GM23338 (cell line): ENCODE data around the gene IWS1.

ENCODE experiments used
- CREB1 ChIP-seq: fragments of 250-450 bp; sonication (Bioruptor Pico); IDR thresholded peaks from 2 replicates; pipeline ENCODE4 v1.5.0; 2020; ENCODE audit warnings: low read depth, mild to moderate bottlenecking, moderate library complexity
- EZH2 ChIP-seq: fragments of 200-600 bp; sonication (generic); IDR thresholded peaks from one replicate; pipeline ENCODE4 v1.8.0; 2017; ENCODE audit warnings: antibody characterized with exemption, mild to moderate bottlenecking, low read depth; ENCODE audit not compliant: unreplicated experiment
- EZH2phosphoT487 ChIP-seq: fragments of 200-600 bp; sonication (generic); IDR thresholded peaks from one replicate; pipeline ENCODE4 v1.8.1; 2018; ENCODE audit warnings: antibody characterized with exemption; ENCODE audit not compliant: unreplicated experiment
- JUNB ChIP-seq: IDR thresholded peaks from one replicate; pipeline ENCODE4 v1.6.1; 2016; ENCODE audit warnings: antibody characterized with exemption; ENCODE audit not compliant: unreplicated experiment
- POLR2AphosphoS5 ChIP-seq: IDR thresholded peaks from 2 replicates; pipeline ENCODE4 v1.6.1; 2016; ENCODE audit warnings: antibody characterized with exemption, low read depth
- STAT1 ChIP-seq: IDR thresholded peaks from one replicate; pipeline ENCODE4 v1.6.1; 2016; ENCODE audit warnings: antibody characterized with exemption; ENCODE audit not compliant: unreplicated experiment
- ZNF114 ChIP-seq: fragments of 250-450 bp; sonication (Bioruptor Pico); IDR thresholded peaks from 2 replicates; pipeline ENCODE4 v1.5.0; 2020; ENCODE audit warnings: mild to moderate bottlenecking, moderate library complexity
- ZNF331 ChIP-seq: fragments of 250-450 bp; sonication (Bioruptor Pico); IDR thresholded peaks from 2 replicates; pipeline ENCODE4 v1.5.0; 2020; ENCODE audit warnings: low read depth, mild to moderate bottlenecking, moderate library complexity
- TF ChIP-seq, protein P1 (sequence below), 2 experiments: fragments of 200-600 bp in 1 of 2; sonication (generic) in 1 of 2; conservative IDR thresholded peaks; 2 replicates each; pipeline versions ENCODE4 v1.5.1 to v1.6.1; 2016 to 2017; ENCODE audit warnings: antibody characterized with exemption in 2 of 2, low read depth in 2 of 2, mild to moderate bottlenecking in 2 of 2, moderate library complexity in 1 of 2
- TF ChIP-seq, protein P2 (sequence below): IDR thresholded peaks from 2 replicates; pipeline ENCODE4 v1.6.1; 2016; ENCODE audit warnings: antibody characterized with exemption
- TF ChIP-seq, protein P3 (sequence below): IDR thresholded peaks from one replicate; pipeline ENCODE4 v1.6.1; 2018; ENCODE audit warnings: antibody characterized with exemption; ENCODE audit not compliant: unreplicated experiment

DNA sequence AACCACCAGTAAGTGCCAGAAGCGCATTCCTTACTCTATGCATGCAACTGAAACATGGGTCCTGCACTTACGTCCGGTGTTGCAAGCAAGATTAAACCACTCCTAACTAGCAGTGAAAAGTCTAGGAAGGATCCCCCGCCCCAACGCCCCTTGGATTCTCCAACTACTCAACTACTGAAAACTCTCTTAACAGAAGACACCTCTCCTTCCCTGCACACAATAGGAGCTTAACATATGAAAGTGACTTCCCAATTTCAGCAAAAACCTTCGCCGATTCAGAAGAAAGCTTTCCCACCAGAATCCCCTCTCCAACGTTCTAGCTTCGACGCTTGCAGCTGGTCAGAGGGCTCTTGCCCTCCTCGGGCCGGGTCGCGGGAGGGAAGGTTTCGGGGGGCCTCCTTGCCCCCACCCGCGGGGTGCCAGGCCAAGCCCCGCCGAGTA lies 578 bp downstream of the IWS1 start:
- no peak for TF ChIP-seq EZH2
- TF ChIP-seq, protein P1, sequence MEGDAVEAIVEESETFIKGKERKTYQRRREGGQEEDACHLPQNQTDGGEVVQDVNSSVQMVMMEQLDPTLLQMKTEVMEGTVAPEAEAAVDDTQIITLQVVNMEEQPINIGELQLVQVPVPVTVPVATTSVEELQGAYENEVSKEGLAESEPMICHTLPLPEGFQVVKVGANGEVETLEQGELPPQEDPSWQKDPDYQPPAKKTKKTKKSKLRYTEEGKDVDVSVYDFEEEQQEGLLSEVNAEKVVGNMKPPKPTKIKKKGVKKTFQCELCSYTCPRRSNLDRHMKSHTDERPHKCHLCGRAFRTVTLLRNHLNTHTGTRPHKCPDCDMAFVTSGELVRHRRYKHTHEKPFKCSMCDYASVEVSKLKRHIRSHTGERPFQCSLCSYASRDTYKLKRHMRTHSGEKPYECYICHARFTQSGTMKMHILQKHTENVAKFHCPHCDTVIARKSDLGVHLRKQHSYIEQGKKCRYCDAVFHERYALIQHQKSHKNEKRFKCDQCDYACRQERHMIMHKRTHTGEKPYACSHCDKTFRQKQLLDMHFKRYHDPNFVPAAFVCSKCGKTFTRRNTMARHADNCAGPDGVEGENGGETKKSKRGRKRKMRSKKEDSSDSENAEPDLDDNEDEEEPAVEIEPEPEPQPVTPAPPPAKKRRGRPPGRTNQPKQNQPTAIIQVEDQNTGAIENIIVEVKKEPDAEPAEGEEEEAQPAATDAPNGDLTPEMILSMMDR (conservative IDR thresholded peaks at IDR 0.05; ENCODE audit: low read depth in 2 of 2), result no peak
- TF ChIP-seq POLR2AphosphoS5, result no peak; the same call in 1 of the 2 replicates
- no peak for TF ChIP-seq CREB1 (CRISPR knock-in tag)
- no peak for TF ChIP-seq EZH2phosphoT487
- TF ChIP-seq, protein P2, sequence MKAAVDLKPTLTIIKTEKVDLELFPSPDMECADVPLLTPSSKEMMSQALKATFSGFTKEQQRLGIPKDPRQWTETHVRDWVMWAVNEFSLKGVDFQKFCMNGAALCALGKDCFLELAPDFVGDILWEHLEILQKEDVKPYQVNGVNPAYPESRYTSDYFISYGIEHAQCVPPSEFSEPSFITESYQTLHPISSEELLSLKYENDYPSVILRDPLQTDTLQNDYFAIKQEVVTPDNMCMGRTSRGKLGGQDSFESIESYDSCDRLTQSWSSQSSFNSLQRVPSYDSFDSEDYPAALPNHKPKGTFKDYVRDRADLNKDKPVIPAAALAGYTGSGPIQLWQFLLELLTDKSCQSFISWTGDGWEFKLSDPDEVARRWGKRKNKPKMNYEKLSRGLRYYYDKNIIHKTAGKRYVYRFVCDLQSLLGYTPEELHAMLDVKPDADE, result no peak
- TF ChIP-seq, protein P3, sequence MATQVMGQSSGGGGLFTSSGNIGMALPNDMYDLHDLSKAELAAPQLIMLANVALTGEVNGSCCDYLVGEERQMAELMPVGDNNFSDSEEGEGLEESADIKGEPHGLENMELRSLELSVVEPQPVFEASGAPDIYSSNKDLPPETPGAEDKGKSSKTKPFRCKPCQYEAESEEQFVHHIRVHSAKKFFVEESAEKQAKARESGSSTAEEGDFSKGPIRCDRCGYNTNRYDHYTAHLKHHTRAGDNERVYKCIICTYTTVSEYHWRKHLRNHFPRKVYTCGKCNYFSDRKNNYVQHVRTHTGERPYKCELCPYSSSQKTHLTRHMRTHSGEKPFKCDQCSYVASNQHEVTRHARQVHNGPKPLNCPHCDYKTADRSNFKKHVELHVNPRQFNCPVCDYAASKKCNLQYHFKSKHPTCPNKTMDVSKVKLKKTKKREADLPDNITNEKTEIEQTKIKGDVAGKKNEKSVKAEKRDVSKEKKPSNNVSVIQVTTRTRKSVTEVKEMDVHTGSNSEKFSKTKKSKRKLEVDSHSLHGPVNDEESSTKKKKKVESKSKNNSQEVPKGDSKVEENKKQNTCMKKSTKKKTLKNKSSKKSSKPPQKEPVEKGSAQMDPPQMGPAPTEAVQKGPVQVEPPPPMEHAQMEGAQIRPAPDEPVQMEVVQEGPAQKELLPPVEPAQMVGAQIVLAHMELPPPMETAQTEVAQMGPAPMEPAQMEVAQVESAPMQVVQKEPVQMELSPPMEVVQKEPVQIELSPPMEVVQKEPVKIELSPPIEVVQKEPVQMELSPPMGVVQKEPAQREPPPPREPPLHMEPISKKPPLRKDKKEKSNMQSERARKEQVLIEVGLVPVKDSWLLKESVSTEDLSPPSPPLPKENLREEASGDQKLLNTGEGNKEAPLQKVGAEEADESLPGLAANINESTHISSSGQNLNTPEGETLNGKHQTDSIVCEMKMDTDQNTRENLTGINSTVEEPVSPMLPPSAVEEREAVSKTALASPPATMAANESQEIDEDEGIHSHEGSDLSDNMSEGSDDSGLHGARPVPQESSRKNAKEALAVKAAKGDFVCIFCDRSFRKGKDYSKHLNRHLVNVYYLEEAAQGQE, result no peak
- TF ChIP-seq STAT1, result no peak
- no peak for TF ChIP-seq ZNF114 (CRISPR knock-in tag)
- TF ChIP-seq ZNF331 (CRISPR knock-in tag), result no peak
- no peak for TF ChIP-seq JUNB
